ENCODE measurements around the gene PRKACB. TPM values are rescaled to one million over a fixed set of nuclear protein-coding genes. Genes with fewer than 3 reads are reported as not detected.

PRKACB gene
- total RNA-seq, 1 donor from 2014 or later, result 34.4 TPM

- no peak for DNase-seq (ENCODE audit: low read depth, low spot score)
- Mint-ChIP-seq H3K27ac (ENCODE audit: unreplicated experiment) (no peak overlapping the region), H3K27me3 (ENCODE audit: low read depth) (no peaks in the 10 kb centered on the region), H3K36me3 (ENCODE audit: low read depth) (no peaks in the 10 kb centered on the region), H3K4me3 (no peak overlapping the region), H3K9me3 (peaks cover 3% of the 10 kb centered on the region), H3K4me1 (peaks cover 13% of the 10 kb centered on the region)
- TF ChIP-seq CTCF (conservative IDR thresholded peaks at IDR 0.05), result no peak
Observed at GRCh38 chr1:84266748-84267147, 122.7 kb downstream of the PRKACB start.

GRCh38 chr1:84267476-84267875 is 123.4 kb downstream of the PRKACB start:
- DNase-seq (ENCODE audit: low read depth, low spot score), result no peak
- Mint-ChIP-seq H3K27me3 (ENCODE audit: low read depth) (no peaks in the 10 kb centered on the region), H3K4me1 (peaks cover 16% of the 10 kb centered on the region), H3K4me3 (no peak overlapping the region), H3K9me3 (peaks cover 3% of the 10 kb centered on the region), H3K36me3 (ENCODE audit: low read depth) (no peaks in the 10 kb centered on the region), H3K27ac (ENCODE audit: unreplicated experiment) (no peak overlapping the region)
- TF ChIP-seq CTCF (conservative IDR thresholded peaks at IDR 0.05), result no peak

- no peaks in the 10 kb centered on the region for H3K27me3 Mint-ChIP-seq (ENCODE audit: low read depth)
Observed at GRCh38 chr1:84268346-84268745, 124.3 kb downstream of the PRKACB start.

GRCh38 chr1:84269306-84269705 is 125.2 kb downstream of the PRKACB start:
- Mint-ChIP-seq H3K27me3 (ENCODE audit: low read depth) (no peaks in the 10 kb centered on the region), H3K9me3 (peaks cover 10% of the 10 kb centered on the region), H3K4me1 (peaks cover 16% of the 10 kb centered on the region), H3K4me3 (no peak overlapping the region), H3K36me3 (ENCODE audit: low read depth) (peaks cover 6% of the 10 kb centered on the region), H3K27ac (ENCODE audit: unreplicated experiment) (no peak overlapping the region)
- TF ChIP-seq CTCF (conservative IDR thresholded peaks at IDR 0.05), result no peak
- DNase-seq (ENCODE audit: low read depth, low spot score), result no peak

More at GRCh38 chr1:84268346-84268745, 124.3 kb downstream of the PRKACB start:
- Mint-ChIP-seq H3K9me3 (peaks cover 3% of the 10 kb centered on the region), H3K36me3 (ENCODE audit: low read depth) (no peaks in the 10 kb centered on the region), H3K4me3 (no peak overlapping the region), H3K27ac (ENCODE audit: unreplicated experiment) (no peak overlapping the region), H3K4me1 (peaks cover 16% of the 10 kb centered on the region)
- TF ChIP-seq CTCF (conservative IDR thresholded peaks at IDR 0.05), result no peak
- DNase-seq (ENCODE audit: low read depth, low spot score), result no peak

- H3K4me3 Mint-ChIP-seq, result no peak overlapping the region
- H3K27me3 Mint-ChIP-seq (ENCODE audit: low read depth), result no peaks in the 10 kb centered on the region
- no peak for DNase-seq (ENCODE audit: low read depth, low spot score)
- H3K4me1 Mint-ChIP-seq, result peaks cover 21% of the 10 kb centered on the region
- H3K36me3 Mint-ChIP-seq (ENCODE audit: low read depth), result peaks cover 6% of the 10 kb centered on the region
- TF ChIP-seq CTCF (conservative IDR thresholded peaks at IDR 0.05), result no peak
- H3K9me3 Mint-ChIP-seq, result peaks cover 10% of the 10 kb centered on the region
- peak overlapping the region; percentile 48 for H3K27ac Mint-ChIP-seq (ENCODE audit: unreplicated experiment)
Observed at GRCh38 chr1:84271441-84272151, 127.5 kb downstream of the PRKACB start.

Measured in neural crest cell (in vitro differentiated cells).